Left lung (tissue), 10 donors: ENCODE measurements around the gene FAM193A. TPM values are rescaled to one million over a fixed set of nuclear protein-coding genes. Genes with fewer than 3 reads are reported as not detected.
A peak's percentile ranks its signal among the peaks of the same experiment; 100 is the strongest.
"Not testable (repeated sequence)": the region's sequence is repeated elsewhere in the genome, so short reads cannot be mapped to it uniquely, and the experiment has no call there.

Experiments used
- ATAC-seq: fragments of 200-7000 bp; cut with Tn5 transposase; one replicate; pipeline ENCODE4 v1.9.1; 2020; ENCODE audit warnings: moderate library complexity
- DNase-seq, 4 donors: peaks; one replicate each; pipeline ENCODE4 v3.0.0-alpha.2; 2013 to 2020
- H3K27ac ChIP-seq, 2 donors: fragments of 200-600 bp; sonication (generic) in 1 of 2; one replicate each; pipeline versions ENCODE4 v1.5.0 to v1.8.0; 2020 to 2021
- H3K27me3 ChIP-seq, 2 donors: fragments of 200-600 bp; sonication (generic) in 1 of 2; one replicate each; pipeline versions ENCODE4 v1.5.0 to v1.8.0; 2020 to 2021
- H3K36me3 ChIP-seq, 2 donors: fragments of 200-600 bp; sonication (generic) in 1 of 2; one replicate each; pipeline versions ENCODE4 v1.5.0 to v1.8.0; 2020 to 2021
- H3K4me1 ChIP-seq, 2 donors: fragments of 200-600 bp; one replicate each; pipeline ENCODE4 v1.8.0; 2021
- H3K4me3 ChIP-seq, 2 donors: fragments of 200-600 bp; sonication (generic) in 1 of 2; one replicate each; pipeline versions ENCODE4 v1.5.0 to v1.8.0; 2020 to 2021; ENCODE audit warnings: mild to moderate bottlenecking in 1 of 2
- H3K9me3 ChIP-seq, 2 donors: fragments of 200-600 bp; sonication (generic) in 1 of 2; one replicate each; pipeline versions ENCODE4 v1.5.0 to v1.8.0; 2020 to 2021
- intact Hi-C, 2 donors: fragments of 100-400 bp; cut with DNase I; formaldehyde crosslinking; loops; one replicate each; pipeline versions ENCODE4 v1.11.2 to v1.14.2; 2022
- polyA plus RNA-seq, 6 donors: library from polyadenylated mRNA; unstranded; fragments of 120-200 nt; gene quantifications; one replicate each; pipeline ENCODE4 v1.2.1, GENCODE V29; 2013; ENCODE audit not compliant: insufficient read length in 6 of 6
- total RNA-seq, 2 donors: library from RNA; stranded (reverse); fragmentation: NEBNext Ultra II Directional; extraction: Animal tissue kit (Norgen Biotek cat#: 25700); gene quantifications; one replicate each; pipeline ENCODE4 v1.2.1, GENCODE V29; 2021
- TF ChIP-seq, protein P1 (sequence below), 2 donors: fragments of 200-600 bp; sonication (generic) in 1 of 2; IDR thresholded peaks; one replicate each; pipeline versions ENCODE4 v1.5.0 to v1.8.0; 2021; ENCODE audit warnings: antibody characterized with exemption in 2 of 2
- donor health status: DM: no; HTN: yes; CAD: no.
- donor health status: DM: no; HTN: no; CAD: no.

Gene FAM193A
- total and polyA plus RNA-seq, 8 donors, result 22.3 to 35.9 (median 30.6) TPM

DNA sequence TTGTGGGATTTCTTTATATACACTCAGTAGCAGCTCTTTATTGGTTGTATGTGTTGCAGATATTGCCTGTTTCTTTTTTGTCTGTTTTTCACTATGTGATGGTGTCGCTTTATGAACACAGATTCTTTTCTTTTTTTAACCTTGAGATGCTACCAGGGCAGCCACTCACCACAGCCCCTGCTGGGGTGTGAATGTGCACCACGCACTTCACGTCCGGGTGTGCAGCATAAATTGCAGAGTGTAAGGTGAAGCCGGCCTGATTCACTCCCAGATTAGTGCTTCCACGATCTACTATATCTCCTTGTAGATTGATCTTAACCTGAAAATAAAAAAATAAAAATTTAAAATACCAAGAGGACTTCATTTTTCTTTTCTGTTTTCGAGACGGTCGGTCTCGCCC, 71.4 kb downstream of the FAM193A start:
- DNase-seq (peak in 1 of 4 donors; percentile 14), ATAC-seq (no peak)
- Histone ChIP-seq H3K36me3 (peaks cover 0 to 5% of the 10 kb centered on the region in 2 donors), H3K27me3 (no peaks in the 10 kb centered on the region), H3K4me1 (peaks cover 0 to 10% of the 10 kb centered on the region in 2 donors), H3K4me3 (no peak overlapping the region), H3K27ac (no peak overlapping the region), H3K9me3 (no peaks in the 10 kb centered on the region)
- TF ChIP-seq, protein P1, sequence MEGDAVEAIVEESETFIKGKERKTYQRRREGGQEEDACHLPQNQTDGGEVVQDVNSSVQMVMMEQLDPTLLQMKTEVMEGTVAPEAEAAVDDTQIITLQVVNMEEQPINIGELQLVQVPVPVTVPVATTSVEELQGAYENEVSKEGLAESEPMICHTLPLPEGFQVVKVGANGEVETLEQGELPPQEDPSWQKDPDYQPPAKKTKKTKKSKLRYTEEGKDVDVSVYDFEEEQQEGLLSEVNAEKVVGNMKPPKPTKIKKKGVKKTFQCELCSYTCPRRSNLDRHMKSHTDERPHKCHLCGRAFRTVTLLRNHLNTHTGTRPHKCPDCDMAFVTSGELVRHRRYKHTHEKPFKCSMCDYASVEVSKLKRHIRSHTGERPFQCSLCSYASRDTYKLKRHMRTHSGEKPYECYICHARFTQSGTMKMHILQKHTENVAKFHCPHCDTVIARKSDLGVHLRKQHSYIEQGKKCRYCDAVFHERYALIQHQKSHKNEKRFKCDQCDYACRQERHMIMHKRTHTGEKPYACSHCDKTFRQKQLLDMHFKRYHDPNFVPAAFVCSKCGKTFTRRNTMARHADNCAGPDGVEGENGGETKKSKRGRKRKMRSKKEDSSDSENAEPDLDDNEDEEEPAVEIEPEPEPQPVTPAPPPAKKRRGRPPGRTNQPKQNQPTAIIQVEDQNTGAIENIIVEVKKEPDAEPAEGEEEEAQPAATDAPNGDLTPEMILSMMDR (IDR thresholded peaks at IDR 0.05), result no peak
- intact Hi-C loops, result no loop called here

DNA sequence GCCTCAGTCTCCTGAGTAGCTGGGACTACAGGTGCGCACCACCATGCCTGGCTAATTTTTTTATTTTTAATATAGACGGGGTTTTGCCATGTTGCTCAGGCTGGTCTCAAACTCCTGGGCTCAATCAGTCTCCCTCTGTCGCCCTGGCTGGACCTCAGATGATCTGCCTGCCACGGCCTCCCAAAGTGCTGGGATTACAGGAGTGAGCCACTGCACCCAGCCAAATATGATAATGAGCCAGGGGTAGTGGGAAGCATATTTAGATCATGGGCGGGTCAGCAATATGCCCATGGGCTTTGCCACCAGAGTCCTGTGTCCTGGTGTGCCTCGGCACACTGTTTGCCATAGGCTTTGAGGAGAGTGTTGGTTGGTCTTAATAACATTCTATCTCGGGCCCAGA, 71.8 kb downstream of the FAM193A start:
- DNase-seq (peak in 1 of 4 donors; percentile 2), ATAC-seq (no peak)
- intact Hi-C loops, result no loop called here
- Histone ChIP-seq H3K4me3 (no peak overlapping the region), H3K36me3 (peaks cover 0 to 4% of the 10 kb centered on the region in 2 donors), H3K27me3 (no peaks in the 10 kb centered on the region), H3K9me3 (no peaks in the 10 kb centered on the region), H3K4me1 (peaks cover 0 to 10% of the 10 kb centered on the region in 2 donors), H3K27ac (no peak overlapping the region)
- TF ChIP-seq, protein P1 (IDR thresholded peaks at IDR 0.05), result no peak

DNA sequence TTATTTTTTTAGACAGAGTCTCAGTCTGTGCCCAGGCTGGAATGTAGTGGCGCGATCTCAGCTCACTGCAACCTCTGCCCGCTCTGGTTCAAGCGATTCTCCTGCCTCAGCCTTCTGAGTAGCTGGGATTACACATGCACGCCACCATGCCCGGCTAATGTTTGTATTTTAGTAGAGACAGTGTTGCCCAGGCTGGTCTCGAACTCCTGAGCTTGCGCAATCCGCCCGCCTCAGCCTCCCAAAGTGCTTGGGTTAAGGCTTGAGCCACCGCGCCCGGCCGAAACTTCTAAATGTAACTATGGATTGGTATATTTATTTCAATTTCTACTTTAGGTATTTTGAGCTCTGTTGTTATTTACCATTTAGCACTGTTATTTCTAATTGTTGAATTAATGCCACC, 79.4 kb downstream of the FAM193A start:
- no peak for DNase-seq
- no peaks in the 10 kb centered on the region for H3K36me3 ChIP-seq
- H3K4me1 ChIP-seq, result peaks cover 0 to 3% of the 10 kb centered on the region in 2 donors
- no peaks in the 10 kb centered on the region for H3K27me3 ChIP-seq
- TF ChIP-seq, protein P1 (IDR thresholded peaks at IDR 0.05), result no peak
- no peak overlapping the region for H3K27ac ChIP-seq
- no peaks in the 10 kb centered on the region for H3K9me3 ChIP-seq
- H3K4me3 ChIP-seq, result no peak overlapping the region
- intact Hi-C loops, result no loop called here
- ATAC-seq, result no peak

DNA sequence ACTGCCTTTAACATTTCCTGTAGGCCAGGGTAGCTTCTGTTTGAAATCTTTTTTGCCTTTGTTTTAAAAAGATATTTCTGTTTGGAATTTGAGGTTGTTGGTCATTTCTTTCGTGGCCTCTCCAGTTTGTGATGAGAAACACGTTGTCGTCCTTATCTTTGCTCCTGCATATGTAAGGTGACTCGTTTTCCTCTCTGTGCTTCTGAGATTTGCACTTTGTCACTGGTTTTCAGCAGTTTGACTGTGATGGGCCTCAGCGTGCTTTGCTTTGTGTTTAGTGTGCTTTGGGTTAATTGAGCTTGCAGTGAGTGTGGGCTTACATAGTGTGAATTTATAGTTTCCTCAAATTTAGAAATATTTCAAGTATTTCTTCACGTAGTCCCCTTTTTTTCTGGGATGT, 81.5 kb downstream of the FAM193A start:
- Histone ChIP-seq H3K9me3 (no peaks in the 10 kb centered on the region), H3K27ac (no peak overlapping the region), H3K4me1 (peaks cover 0 to 3% of the 10 kb centered on the region in 2 donors), H3K36me3 (no peaks in the 10 kb centered on the region), H3K4me3 (no peak overlapping the region), H3K27me3 (no peaks in the 10 kb centered on the region)
- DNase-seq (no peak), ATAC-seq (no peak)
- intact Hi-C loops, result no loop called here
- TF ChIP-seq, protein P1 (IDR thresholded peaks at IDR 0.05), result no peak

DNA sequence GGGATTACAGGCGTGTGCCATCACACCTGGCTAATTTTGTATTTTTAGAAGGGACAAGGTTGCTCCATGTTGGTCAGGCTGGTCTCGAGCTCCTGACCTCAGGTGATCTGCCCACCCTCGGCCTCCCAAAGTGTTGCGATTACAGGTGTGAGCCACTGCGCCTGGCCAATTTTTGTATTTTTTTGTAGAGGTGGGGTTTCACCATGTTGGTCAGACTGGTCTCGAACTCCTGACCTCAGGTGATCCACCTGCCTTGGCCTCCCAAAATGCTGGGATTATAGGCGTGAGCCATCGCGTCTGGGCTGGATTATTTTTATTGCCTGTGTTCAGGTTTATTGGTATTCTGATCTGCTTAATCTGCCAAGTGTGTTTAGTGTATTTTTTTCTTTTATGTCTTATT, 82.3 kb downstream of the FAM193A start:
- H3K36me3 ChIP-seq, ATAC-seq, H3K27ac ChIP-seq, intact Hi-C loops, H3K9me3 ChIP-seq, DNase-seq, H3K4me3 ChIP-seq, H3K4me1 ChIP-seq, H3K27me3 ChIP-seq: not testable (repeated sequence)

DNA sequence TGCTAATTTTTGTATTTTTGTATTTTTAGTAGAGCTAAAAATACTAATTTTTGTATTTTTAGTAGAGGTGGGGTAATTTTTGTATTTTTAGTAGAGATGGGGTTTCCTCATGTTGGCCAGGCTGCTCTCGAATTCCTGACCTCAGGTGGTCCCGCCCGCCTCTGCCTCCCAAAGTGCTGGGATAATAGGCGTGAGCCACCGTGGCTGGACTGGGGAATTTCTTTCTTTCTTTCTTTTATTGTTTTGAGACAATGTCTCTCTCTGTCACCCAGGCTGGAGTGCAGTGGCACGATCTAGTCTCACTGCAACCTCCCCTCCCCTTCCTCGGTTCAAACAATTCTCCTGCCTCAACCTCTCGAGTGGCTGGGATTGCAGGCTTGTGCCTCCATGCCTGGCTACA, 83.0 kb downstream of the FAM193A start:
- Histone ChIP-seq H3K9me3 (no peaks in the 10 kb centered on the region), H3K36me3 (no peaks in the 10 kb centered on the region), H3K4me1 (peaks cover 0 to 3% of the 10 kb centered on the region in 2 donors), H3K4me3 (no peak overlapping the region), H3K27me3 (no peaks in the 10 kb centered on the region), H3K27ac (no peak overlapping the region)
- no peak for ATAC-seq
- TF ChIP-seq, protein P1 (IDR thresholded peaks at IDR 0.05), result no peak
- DNase-seq, result no peak
- intact Hi-C loops, result no loop called here
